ENCODE data around the gene PITPNM3. TPM values are rescaled to one million over a fixed set of nuclear protein-coding genes. Genes with fewer than 3 reads are reported as not detected.

Gene PITPNM3
- polyA plus RNA-seq, 3 donors: 0.29 TPM; not detected in 2

DNA sequence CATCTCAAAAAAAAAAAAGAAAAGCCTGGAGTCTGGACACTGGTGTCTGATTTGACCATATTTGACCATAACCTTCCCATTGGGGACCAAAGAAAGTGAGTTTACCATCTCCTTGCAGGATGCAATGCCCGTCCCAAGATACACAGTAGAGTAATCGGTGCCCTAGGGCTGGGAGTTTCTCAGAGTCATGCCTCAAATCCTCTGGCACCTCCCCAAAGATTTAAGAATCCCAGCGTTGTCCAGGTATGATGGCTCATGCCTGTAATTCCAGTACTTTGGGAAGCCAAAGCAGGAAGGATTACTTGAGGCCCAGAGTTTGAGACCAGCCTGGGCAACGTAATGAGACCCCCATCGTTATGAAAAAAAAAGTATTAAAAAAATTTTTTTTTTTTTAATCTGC lies 5.0 kb downstream of the PITPNM3 start:
- Mint-ChIP-seq H3K4me1 (peaks cover 17% of the 10 kb centered on the region), H3K27me3 (ENCODE audit: low read depth in 3 of 3) (peaks cover 42 to 70% (median 47%) of the 10 kb centered on the region in 3 donors), H3K4me3 (no peak overlapping the region), H3K27ac (no peak overlapping the region), H3K36me3 (peaks cover 0 to 5% of the 10 kb centered on the region in 2 donors), H3K9me3 (peaks cover 0 to 10% (median 0%) of the 10 kb centered on the region in 7 donors)
- TF ChIP-seq, protein P1, sequence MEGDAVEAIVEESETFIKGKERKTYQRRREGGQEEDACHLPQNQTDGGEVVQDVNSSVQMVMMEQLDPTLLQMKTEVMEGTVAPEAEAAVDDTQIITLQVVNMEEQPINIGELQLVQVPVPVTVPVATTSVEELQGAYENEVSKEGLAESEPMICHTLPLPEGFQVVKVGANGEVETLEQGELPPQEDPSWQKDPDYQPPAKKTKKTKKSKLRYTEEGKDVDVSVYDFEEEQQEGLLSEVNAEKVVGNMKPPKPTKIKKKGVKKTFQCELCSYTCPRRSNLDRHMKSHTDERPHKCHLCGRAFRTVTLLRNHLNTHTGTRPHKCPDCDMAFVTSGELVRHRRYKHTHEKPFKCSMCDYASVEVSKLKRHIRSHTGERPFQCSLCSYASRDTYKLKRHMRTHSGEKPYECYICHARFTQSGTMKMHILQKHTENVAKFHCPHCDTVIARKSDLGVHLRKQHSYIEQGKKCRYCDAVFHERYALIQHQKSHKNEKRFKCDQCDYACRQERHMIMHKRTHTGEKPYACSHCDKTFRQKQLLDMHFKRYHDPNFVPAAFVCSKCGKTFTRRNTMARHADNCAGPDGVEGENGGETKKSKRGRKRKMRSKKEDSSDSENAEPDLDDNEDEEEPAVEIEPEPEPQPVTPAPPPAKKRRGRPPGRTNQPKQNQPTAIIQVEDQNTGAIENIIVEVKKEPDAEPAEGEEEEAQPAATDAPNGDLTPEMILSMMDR (IDR thresholded peaks at IDR 0.05): no peak
- 80% methylated on average over 2 of the region's 5 CpGs for WGBS (ENCODE audit: insufficient coverage)
- H2AFZ ChIP-seq (ENCODE audit: insufficient read depth, low read depth, low read length, poor library complexity, severe bottlenecking): no peak overlapping the region
- H3K9ac ChIP-seq (ENCODE audit: insufficient read depth, low read length, poor library complexity, severe bottlenecking): no peak overlapping the region
- no peak overlapping the region for H3K27ac ChIP-seq (ENCODE audit: low read depth in 1 of 2, low read length in 2 of 2)
- no peak overlapping the region for H3K4me3 ChIP-seq (replicated peaks in 1 of 3; ENCODE audit: low read depth in 2 of 3, low read length in 3 of 3)
- no peak overlapping the region for H3K4me2 ChIP-seq (replicated peaks; ENCODE audit: extremely low read depth, low read length, poor library complexity, severe bottlenecking)
- intact Hi-C loops (cut with micrococcal nuclease): no loop called here
- peaks cover 21 to 29% of the 10 kb centered on the region in 2 donors for H3K27me3 ChIP-seq (ENCODE audit: control insufficient read depth in 2 of 2, insufficient read depth in 2 of 2, low read length in 2 of 2)
- H3K9me3 ChIP-seq (replicated peaks in 1 of 2; ENCODE audit: control insufficient read depth in 1 of 2, insufficient read depth in 1 of 2, low read length in 2 of 2): peaks cover 0 to 13% of the 10 kb centered on the region in 2 donors
- H3K79me2 ChIP-seq (ENCODE audit: insufficient read depth, low read length): no peaks in the 10 kb centered on the region
- no peaks in the 10 kb centered on the region for H4K20me1 ChIP-seq (ENCODE audit: insufficient read depth, low read length)
- no peaks in the 10 kb centered on the region for H3K36me3 ChIP-seq (replicated peaks in 1 of 2; ENCODE audit: control insufficient read depth in 1 of 2, insufficient read depth in 2 of 2, low read length in 2 of 2)
- H3K4me1 ChIP-seq (ENCODE audit: control insufficient read depth in 1 of 2, insufficient read depth in 2 of 2, low read length in 2 of 2): peaks cover 0 to 10% of the 10 kb centered on the region in 2 donors
- DNase-seq: no peak

DNA sequence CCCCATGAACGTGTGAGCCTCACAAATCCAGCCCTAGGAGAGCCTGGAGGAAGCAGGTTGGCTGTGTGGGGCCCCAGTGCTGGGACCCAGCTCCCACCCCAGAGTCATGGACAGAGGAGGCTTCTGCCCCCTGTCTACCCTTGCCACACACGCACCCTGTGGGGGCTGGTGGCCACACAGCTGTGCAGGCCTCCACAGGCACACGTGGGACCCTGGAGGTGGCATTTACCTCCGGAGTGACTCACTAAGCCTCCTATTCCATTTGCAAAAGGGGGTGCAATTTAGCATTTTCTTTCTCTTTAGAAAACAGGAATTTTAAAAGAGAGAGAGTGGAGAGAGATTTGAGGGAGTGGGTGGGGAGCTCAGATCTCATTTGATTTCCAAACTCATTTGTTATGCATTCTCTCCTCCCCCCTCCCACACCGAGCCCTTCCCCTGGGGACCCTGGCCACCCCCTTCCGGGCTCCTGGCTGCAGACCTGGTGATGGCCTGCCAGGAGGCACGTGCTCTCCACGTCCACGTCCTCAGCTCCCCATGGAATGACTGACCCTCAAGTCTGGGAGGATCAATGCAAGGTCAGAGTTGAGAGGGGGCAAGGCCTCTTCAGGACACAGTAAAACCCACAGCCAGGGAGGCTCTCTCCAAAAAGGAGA lies 6.8 kb downstream of the PITPNM3 start:
- no peaks in the 10 kb centered on the region for H3K4me1 ChIP-seq (ENCODE audit: control insufficient read depth in 1 of 2, insufficient read depth in 2 of 2, low read length in 2 of 2)
- H3K4me2 ChIP-seq (replicated peaks; ENCODE audit: extremely low read depth, low read length, poor library complexity, severe bottlenecking): no peak overlapping the region

More for the DNA sequence above, 6.8 kb downstream of the PITPNM3 start:
- WGBS (ENCODE audit: insufficient coverage): 50% methylated on average over 2 of the region's 9 CpGs
- peaks cover 33 to 55% (median 33%) of the 10 kb centered on the region in 3 donors for H3K27me3 Mint-ChIP-seq (ENCODE audit: low read depth in 3 of 3)
- H3K4me3 ChIP-seq (replicated peaks in 1 of 3; ENCODE audit: low read depth in 2 of 3, low read length in 3 of 3): no peak overlapping the region
- no peaks in the 10 kb centered on the region for H3K36me3 Mint-ChIP-seq
- peak overlapping the region in 1 of 7 donors; percentile 13 for H3K27ac Mint-ChIP-seq
- H3K27ac ChIP-seq (ENCODE audit: low read depth in 1 of 2, low read length in 2 of 2): no peak overlapping the region
- intact Hi-C loops (cut with micrococcal nuclease): no loop called here
- peaks cover 6 to 15% of the 10 kb centered on the region in 2 donors for H3K27me3 ChIP-seq (ENCODE audit: control insufficient read depth in 2 of 2, insufficient read depth in 2 of 2, low read length in 2 of 2)
- no peak for DNase-seq
- H3K9ac ChIP-seq (ENCODE audit: insufficient read depth, low read length, poor library complexity, severe bottlenecking): no peak overlapping the region
- no peaks in the 10 kb centered on the region for H3K79me2 ChIP-seq (ENCODE audit: insufficient read depth, low read length)
- H3K9me3 ChIP-seq (replicated peaks in 1 of 2; ENCODE audit: control insufficient read depth in 1 of 2, insufficient read depth in 1 of 2, low read length in 2 of 2): no peaks in the 10 kb centered on the region
- peaks cover 0 to 7% (median 0%) of the 10 kb centered on the region in 7 donors for H3K9me3 Mint-ChIP-seq
- no peaks in the 10 kb centered on the region for H4K20me1 ChIP-seq (ENCODE audit: insufficient read depth, low read length)
- no peak overlapping the region for H3K4me3 Mint-ChIP-seq
- TF ChIP-seq, protein P1 (IDR thresholded peaks at IDR 0.05): no peak
- H3K36me3 ChIP-seq (replicated peaks in 1 of 2; ENCODE audit: control insufficient read depth in 1 of 2, insufficient read depth in 2 of 2, low read length in 2 of 2): no peaks in the 10 kb centered on the region
- H2AFZ ChIP-seq (ENCODE audit: insufficient read depth, low read depth, low read length, poor library complexity, severe bottlenecking): no peak overlapping the region
- H3K4me1 Mint-ChIP-seq: peaks cover 10% of the 10 kb centered on the region
